MCF 10A (cell line): Measurements from ENCODE around the gene MCIDAS. TPM values are rescaled to one million over a fixed set of nuclear protein-coding genes. Genes with fewer than 3 reads are reported as not detected.

Experiments
- BruUV-seq: library from RNA; stranded (reverse); fragments of 400-500 nt; replicated peaks from 2 replicates; lab custom pipeline; 2021; lab: Mats Ljungman, UMichigan
- CTCF ChIA-PET: fragments of 300-600 bp; sonication (Branson Sonifier 250); formaldehyde crosslinking; extraction: SDS; loops from one replicate; lab custom pipeline; 2021; ENCODE audit warnings: antibody characterized with exemption, inconsistent platforms; lab: Yijun Ruan, JAX
- POLR2A ChIA-PET: fragments of 300-600, 350-650 bp; sonication (Branson Sonifier 250); formaldehyde crosslinking; extraction: SDS; loops from one replicate; lab custom pipeline; 2020; ENCODE audit warnings: antibody characterized with exemption, inconsistent platforms; lab: Yijun Ruan, JAX
- DNase-seq: peaks from one replicate; pipeline ENCODE4 v3.0.0-alpha.2; 2018; ENCODE audit not compliant: unreplicated experiment
- H3K27ac Mint-ChIP-seq: one replicate; pipeline ENCODE4 v1.8.0; 2022; ENCODE audit warnings: mild to moderate bottlenecking, low read depth, mixed read lengths; ENCODE audit not compliant: unreplicated experiment
- H3K27me3 Mint-ChIP-seq: one replicate; pipeline ENCODE4 v1.8.0; 2022; ENCODE audit warnings: mixed read lengths; ENCODE audit not compliant: insufficient read depth, unreplicated experiment
- H3K36me3 Mint-ChIP-seq: one replicate; pipeline ENCODE4 v1.8.0; 2022; ENCODE audit warnings: mild to moderate bottlenecking, moderate library complexity, mixed read lengths; ENCODE audit not compliant: insufficient read depth, unreplicated experiment
- H3K4me1 Mint-ChIP-seq: one replicate; pipeline ENCODE4 v1.8.0; 2022; ENCODE audit warnings: mixed read lengths; ENCODE audit not compliant: insufficient read depth, unreplicated experiment
- H3K4me3 Mint-ChIP-seq: one replicate; pipeline ENCODE4 v1.8.0; 2022; ENCODE audit warnings: mild to moderate bottlenecking, moderate library complexity, mixed read lengths; ENCODE audit not compliant: unreplicated experiment
- H3K9me3 Mint-ChIP-seq: one replicate; pipeline ENCODE4 v1.8.0; 2022; ENCODE audit warnings: mixed read lengths; ENCODE audit not compliant: unreplicated experiment
- CTCF ChIP-seq: fragments of 200-600 bp; IDR thresholded peaks from one replicate; pipeline ENCODE4 v1.8.0; 2022; ENCODE audit warnings: antibody characterized with exemption, mild to moderate bottlenecking; ENCODE audit not compliant: unreplicated experiment
- intact Hi-C: fragments of 100-400 bp; cut with micrococcal nuclease; formaldehyde crosslinking; loops from 2 replicates; pipeline ENCODE4 v1.14.1; 2022
- total RNA-seq: library from RNA; stranded (reverse); gene quantifications from 2 replicates; pipeline ENCODE4 v1.2.3, GENCODE V29; 2022

MCIDAS gene
- total RNA-seq, 1 experiment from 2014 or later, result 1.8 TPM

- Mint-ChIP-seq H3K27ac (no peak overlapping the region), H3K4me3 (no peak overlapping the region), H3K9me3 (peaks cover 5% of the 10 kb centered on the region), H3K4me1 (peaks cover 5% of the 10 kb centered on the region), H3K36me3 (peaks cover 5% of the 10 kb centered on the region), H3K27me3 (peaks cover 11% of the 10 kb centered on the region)
- intact Hi-C loops, result no loop called here
- CTCF ChIA-PET, result interaction anchor here (0.7 kb wide), 1 partner anchor 25 kb away, joined by 3 read pairs; no protein-coding TSS in a partner anchor
- peak; percentile 43 for DNase-seq
- POLR2A ChIA-PET, result no interaction called here
- BruUV-seq, result no TSS peak
- TF ChIP-seq CTCF, result no peak
Observed at GRCh38 chr5:55205001-55205400, 22.1 kb downstream of the MCIDAS start.

GRCh38 chr5:55191165-55191564 is 36.0 kb downstream of the MCIDAS start:
- Mint-ChIP-seq H3K4me3 (no peak overlapping the region), H3K27ac (no peak overlapping the region), H3K9me3 (no peaks in the 10 kb centered on the region), H3K36me3 (no peaks in the 10 kb centered on the region), H3K27me3 (peaks cover 21% of the 10 kb centered on the region), H3K4me1 (peaks cover 7% of the 10 kb centered on the region)
- no peak for TF ChIP-seq CTCF
- BruUV-seq, result no TSS peak
- peak; percentile 49 for DNase-seq
- ChIA-PET POLR2A (interaction anchor here (2.1 kb wide), 1 partner anchor 43 kb away, joined by 6 read pairs; no protein-coding TSS in a partner anchor), CTCF (interaction anchor here (0.7 kb wide), 1 partner anchor 41 kb away, joined by 3 read pairs; no protein-coding TSS in a partner anchor)
- intact Hi-C loops, result no loop called here

GRCh38 chr5:55188656-55189540 is 38.2 kb downstream of the MCIDAS start:
- no peak overlapping the region for H3K27ac Mint-ChIP-seq
- ChIA-PET POLR2A (interaction anchor here (1.5 kb wide), 1 partner anchor 8 kb away, joined by 3 read pairs; no protein-coding TSS in a partner anchor), CTCF (interaction anchor here (0.6 to 2.2 kb wide), 7 partner anchors 13 to 246 kb away, joined by 3 to 8 read pairs (median 3); partner anchors contain the start of gene GPX8)
- DNase-seq, result no peak
- peaks cover 7% of the 10 kb centered on the region for H3K4me1 Mint-ChIP-seq
- no peaks in the 10 kb centered on the region for H3K36me3 Mint-ChIP-seq
- peaks cover 35% of the 10 kb centered on the region for H3K27me3 Mint-ChIP-seq
- H3K4me3 Mint-ChIP-seq, result no peak overlapping the region
- intact Hi-C loops, result loop anchor here (5.0 kb wide), 1 partner anchor 503 kb away; no protein-coding TSS in a partner anchor
- TF ChIP-seq CTCF, result no peak
- no peaks in the 10 kb centered on the region for H3K9me3 Mint-ChIP-seq
- BruUV-seq, result no TSS peak

GRCh38 chr5:55187370-55187769 is 39.7 kb downstream of the MCIDAS start:
- ChIA-PET CTCF (interaction anchor here (0.6 to 2.2 kb wide), 14 partner anchors 12 to 728 kb away, joined by 3 to 12 read pairs (median 4); no protein-coding TSS in a partner anchor), POLR2A (interaction anchor here (0.9 to 1.5 kb wide), 5 partner anchors 9 to 118 kb away, joined by 3 to 9 read pairs (median 4); no protein-coding TSS in a partner anchor)
- TF ChIP-seq CTCF, result peak; percentile 56
- intact Hi-C loops, result loop anchor here (5.0 kb wide), 1 partner anchor 505 kb away; no protein-coding TSS in a partner anchor
- H3K4me1 Mint-ChIP-seq, result peaks cover 7% of the 10 kb centered on the region
- no peak overlapping the region for H3K4me3 Mint-ChIP-seq
- H3K36me3 Mint-ChIP-seq, result no peaks in the 10 kb centered on the region
- peak; percentile 61 for DNase-seq
- BruUV-seq, result no TSS peak
- no peak overlapping the region for H3K27ac Mint-ChIP-seq
- no peaks in the 10 kb centered on the region for H3K9me3 Mint-ChIP-seq
- H3K27me3 Mint-ChIP-seq, result peaks cover 24% of the 10 kb centered on the region
